GM19467 (cell line): ENCODE measurements around the gene CLMP.
A peak's percentile ranks its signal among the peaks of the same experiment; 100 is the strongest.
"Not testable (repeated sequence)": the region's sequence is repeated elsewhere in the genome, so short reads cannot be mapped to it uniquely, and the experiment has no call there.

Source experiments
- ATAC-seq: cut with Tn5 transposase; IDR thresholded peaks from one replicate; pipeline ENCODE4 v1.9.1; 2021; ENCODE audit warnings: mild to moderate bottlenecking, moderate library complexity; ENCODE audit not compliant: unreplicated experiment

Gene CLMP

DNA sequence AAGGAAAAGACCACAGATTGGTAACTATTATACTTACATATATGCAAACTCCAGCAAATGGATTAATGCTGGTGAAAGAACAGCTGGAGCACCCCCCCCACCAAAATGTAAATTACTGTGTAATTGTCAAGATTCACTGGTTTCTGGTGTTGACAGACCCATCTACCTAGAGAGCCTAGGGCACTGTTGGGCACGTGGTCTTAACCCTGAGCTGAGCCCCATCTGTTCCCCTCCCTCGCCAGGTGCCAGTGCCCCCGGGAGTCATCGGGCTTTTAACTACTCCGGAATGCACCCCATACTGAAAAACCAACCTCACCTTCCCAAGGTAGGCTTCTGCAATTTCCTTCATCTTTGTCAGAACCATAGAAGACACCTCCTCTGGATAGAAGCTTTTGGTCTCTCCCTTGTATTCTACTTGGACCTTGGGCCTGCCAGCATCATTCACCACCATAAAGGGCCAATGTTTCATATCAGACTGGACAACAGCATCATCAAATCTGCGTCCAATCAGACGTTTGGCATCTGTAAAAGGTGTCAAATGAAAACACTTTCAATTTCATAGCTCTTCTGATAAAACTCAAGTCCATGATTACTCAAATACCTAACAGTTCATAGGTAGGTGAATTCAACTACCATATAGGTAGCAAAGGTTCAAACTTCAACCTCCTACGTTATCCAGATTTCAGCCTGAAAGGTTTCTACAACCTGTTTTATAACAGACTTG is 134.6 kb downstream of the CLMP start:
- ATAC-seq = no peak

DNA sequence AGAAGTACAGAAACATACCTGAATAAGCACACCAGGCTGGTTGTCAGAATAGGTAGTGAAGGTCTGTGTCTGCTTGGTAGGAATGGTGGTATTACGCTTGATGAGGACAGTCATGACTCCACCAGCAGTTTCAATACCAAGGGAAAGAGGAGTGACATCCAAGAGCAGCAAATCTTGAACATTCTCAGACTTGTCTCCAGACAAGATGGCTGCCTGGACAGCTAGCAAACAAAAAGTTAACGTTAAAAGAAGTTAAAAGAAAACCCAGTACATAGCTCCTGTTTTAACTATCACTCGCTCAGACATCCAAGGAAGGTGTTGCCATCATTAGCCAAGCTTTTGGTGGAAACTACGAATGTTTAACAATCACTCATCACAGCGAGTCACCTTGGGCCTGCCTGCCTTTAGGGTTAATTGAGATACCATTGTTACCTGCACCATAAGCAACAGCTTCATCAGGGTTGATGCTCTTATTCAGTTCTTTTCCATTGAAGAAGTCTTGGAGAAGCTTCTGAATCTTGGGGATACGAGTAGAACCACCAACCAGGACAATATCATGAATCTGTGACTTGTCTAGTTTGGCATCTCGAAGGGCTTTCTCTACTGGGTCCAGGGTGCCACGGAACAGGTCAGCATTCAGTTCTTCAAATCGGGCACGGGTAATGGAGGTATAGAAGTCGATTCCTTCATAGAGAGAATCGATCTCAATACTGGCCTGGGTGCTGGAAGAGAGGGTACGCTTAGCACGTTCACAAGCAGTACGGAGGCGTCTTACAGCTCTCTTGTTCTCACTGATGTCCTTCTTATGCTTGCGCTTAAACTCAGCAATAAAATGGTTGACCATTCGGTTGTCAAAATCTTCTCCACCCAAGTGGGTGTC is 135.8 kb downstream of the CLMP start:
- not testable (repeated sequence) for ATAC-seq

DNA sequence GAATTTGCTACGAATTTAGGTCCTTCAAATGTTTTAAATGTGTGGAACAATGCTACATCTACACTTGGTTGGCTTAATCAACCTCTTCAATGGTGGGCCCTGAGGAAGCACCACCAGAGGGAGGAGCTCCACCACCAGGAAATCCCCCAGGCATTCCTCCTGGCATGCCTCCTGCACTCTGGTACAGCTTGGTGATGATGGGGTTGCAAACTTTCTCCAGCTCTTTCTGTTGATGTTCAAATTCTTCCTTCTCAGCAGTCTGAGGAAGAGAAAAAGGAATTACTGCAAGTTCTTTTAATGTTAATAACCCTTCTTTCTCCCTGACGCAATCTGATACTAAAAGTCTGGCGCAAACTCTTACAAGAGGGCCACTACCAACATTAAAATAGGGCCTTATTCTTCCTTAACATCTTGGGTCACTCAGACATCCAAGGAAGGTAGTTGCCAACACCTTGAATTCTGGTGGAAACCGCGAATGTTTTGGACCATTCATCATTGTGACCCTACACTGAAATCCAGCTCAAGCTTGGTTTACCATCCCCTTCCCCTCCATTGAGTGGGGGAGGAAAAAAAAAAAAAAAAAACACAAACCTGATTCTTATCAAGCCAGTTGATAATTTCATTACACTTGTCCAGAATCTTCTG is 137.3 kb downstream of the CLMP start:
- no peak for ATAC-seq

DNA sequence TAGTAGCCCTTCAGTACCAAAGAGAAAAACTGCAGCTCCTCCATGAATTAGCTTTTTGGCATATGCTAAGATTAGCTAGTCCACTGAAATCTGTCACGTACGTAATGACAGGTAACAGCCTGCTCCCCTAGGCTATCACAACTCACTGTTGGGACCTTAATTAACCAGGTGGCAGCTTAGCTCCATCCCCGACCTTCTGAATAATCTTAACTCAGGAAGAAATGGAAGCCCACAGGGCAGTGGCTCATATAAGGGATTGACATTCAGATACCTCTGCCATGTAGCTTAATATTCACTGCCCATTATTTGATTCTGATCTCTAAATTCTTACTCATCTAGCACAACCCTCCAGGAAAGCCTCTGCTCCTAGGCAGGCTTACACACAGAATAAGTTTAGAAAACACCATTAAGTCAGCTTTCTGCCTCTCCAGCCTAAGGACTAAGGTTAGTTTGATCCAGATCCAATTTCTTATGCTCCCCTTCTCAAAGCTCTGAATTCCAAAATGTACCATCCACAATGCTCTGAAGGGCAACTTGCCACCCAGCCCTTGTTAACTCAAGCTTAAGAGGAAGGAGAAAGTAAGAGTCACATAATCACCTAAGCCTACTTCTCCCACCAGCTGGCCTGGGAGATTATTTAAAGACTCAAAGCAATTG is 138.1 kb downstream of the CLMP start:
- ATAC-seq = no peak

DNA sequence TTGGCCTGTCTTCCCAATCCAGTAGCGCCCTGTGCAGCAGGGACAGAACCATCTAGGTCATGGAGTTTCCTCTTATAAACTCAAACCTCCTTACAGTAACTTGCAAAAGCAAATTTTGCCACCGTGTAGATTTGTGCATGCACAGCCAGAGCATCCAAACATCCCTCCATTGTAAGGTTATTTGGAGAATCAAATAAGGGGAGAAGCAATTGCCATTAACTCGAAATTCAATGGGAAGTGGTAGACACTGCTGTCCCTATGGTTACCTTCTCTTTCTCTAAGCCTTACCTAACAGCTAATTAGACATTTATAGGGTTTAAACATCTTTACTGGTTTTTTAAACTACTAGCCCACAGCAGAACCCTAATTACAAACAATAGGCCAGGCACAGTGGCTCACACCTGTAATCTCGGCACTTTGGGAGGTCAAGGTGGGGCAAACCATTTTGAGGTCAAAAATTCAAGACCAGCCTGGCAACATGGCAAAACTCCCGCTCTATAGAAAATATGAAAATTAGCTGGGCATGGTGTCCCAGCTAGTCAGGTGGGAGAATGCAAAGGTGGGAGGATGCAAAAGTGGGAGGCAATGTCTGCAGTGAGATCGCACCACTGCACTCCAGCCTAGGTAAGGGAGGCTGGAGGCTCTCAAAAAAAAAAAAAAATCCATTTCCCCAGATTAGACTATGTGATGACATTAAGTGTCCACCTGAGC is 139.7 kb downstream of the CLMP start:
- no peak for ATAC-seq

DNA sequence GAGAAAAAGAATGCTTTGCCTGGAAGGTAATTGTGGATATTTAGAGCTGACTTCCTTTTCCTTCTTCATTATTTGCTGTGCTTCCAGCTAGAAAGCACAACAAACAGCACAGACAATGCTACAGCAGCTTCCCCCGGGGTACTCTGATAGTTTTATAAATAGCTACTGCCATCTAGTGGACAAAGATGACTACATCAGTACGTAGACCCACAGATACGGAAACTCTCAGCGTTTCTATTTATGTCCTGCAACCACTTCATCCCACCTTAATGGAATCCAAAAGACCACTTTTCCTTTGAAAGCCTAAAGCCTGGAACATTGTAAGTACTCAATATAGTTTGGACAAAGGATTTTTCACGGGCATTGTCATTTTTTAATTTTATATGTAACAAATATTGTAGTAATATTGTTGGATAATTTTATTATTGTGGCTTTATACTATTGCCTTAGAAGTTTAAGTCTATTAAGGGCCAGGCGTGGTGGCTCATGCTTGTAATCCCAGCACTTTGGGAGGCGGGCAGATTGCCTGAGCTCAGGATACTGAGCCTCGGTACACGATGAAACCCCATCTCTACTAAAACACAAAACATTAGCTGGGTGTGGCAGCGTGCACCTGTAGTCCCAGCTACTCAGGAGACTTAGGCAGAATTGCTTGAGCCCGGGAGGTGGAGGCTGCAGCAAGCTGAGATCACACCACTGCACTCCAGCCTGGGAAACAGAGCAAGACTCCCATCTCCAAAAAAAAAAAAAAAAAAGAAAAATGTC is 140.6 kb downstream of the CLMP start:
- ATAC-seq = peak; percentile 66

DNA sequence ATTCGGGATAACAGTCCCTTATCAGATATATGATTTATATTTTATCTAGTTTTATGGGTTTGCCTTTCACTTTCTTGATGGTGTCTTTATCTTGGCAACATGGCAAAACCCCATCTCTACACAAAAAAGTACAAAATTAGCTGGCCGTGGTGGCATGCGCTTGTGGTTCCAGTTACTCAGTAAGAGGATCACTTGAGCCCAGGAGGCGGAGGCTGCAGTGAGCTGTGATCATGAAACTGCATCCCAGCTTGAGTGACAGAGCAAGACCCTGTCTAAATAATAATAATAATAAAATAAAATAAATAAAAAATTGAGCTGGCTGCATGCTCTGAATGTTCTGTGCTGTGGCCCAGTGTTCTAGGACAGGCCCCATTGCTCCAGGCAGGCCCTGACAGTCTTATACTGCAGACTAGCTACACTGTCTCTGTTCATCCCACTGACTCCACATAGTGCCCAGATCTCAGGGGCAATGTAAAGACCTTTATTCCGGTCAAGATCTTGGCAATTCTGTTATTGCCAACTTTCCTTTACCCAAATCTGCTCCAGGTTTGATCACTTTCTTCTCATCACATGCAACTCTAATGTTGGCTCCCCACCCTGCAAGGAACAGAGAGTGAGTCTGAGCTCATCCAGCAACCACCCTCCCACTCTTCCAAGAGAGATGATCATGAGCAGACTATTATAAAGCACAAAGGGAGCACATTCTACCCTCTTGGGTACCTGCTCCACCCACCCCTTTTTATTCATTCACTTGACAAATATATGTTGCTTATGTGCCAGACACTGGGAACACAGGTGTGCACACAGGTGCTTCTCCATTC is 141.9 kb downstream of the CLMP start:
- ATAC-seq = no peak

DNA sequence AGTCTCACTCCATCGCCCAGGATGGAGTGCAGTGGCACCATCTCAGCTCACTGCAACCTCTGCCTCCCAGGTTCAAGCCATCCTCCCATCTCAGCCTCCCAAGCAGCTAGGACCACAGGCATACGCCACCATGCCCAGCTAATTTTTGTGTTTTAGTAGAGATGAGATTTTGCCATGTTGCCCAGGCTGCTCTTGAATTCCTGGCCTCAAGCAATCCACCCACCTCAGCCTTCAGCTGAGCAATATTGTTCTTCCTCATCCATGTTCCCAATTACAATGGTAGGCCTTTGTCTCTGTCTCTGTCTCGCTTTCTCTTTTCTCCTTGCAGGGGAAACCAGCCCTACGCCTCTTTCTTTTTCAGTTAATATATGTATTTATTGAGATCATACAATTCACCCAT is 143.4 kb downstream of the CLMP start:
- ATAC-seq = no peak

DNA sequence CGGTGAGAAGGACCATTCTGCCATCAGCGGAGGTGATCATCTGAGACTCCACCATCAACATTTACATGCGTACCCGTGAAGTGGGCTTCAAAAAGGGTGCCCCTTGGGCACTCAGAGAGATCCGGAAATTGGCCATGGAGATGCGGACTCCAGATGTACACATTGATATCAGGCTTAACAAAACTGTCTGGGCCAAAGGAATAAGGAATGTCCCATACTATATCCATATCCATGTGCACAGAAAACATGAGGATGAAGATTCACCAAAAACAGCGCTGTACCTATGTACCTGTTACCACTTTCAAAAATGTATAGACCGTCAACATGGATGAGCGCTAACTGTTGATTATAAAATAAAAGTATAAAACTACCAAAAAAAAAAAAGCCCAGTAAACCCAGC is 143.9 kb downstream of the CLMP start:
- ATAC-seq = no peak

DNA sequence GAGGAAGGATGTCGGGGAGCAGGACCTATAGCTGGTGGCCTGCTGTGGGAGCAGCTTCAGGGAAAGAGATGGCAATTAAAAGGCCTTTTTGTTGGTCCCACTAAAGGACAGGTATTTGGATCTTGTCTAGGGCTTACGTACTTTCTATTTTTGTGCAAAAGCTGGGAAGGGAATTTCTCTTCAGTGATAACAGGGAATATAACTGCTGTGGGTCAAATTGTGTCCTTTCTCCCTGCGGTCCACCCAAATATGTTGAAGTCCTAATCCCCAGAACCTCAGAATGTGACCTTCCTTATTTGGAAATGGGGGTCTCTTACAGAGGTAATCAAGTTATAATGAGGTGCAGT is 147.1 kb downstream of the CLMP start:
- no peak for ATAC-seq

DNA sequence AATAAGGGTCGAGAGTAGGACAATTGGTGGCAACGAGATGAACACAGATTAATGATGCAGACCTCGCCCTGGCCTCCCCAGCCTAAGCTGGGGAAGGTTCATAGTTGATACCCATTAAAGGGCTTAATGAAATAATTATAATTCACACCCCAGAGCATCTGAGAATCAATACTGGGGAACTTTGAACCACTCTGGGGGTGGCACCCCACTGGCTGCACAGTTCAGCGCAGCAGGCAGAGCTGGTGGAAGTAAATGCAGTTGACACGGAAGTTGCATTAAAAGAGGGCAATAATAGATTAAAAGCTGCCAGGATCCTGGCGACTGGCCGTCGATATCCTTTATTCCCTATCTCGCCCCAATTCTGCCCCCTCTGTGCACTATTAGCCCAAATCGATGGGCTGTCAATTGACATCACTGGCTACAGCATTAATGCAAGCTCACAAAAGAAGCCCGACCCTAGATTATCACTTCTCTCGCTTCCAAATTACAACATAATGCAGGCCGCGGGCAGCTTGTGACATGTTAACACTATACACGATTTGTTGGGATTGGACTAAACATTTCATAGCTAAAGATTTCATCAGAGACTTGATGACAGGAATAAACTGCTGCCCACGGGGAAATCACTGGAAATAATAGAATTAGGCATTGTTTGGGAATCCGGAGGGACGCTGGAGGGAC is 147.6 kb downstream of the CLMP start:
- ATAC-seq = no peak

DNA sequence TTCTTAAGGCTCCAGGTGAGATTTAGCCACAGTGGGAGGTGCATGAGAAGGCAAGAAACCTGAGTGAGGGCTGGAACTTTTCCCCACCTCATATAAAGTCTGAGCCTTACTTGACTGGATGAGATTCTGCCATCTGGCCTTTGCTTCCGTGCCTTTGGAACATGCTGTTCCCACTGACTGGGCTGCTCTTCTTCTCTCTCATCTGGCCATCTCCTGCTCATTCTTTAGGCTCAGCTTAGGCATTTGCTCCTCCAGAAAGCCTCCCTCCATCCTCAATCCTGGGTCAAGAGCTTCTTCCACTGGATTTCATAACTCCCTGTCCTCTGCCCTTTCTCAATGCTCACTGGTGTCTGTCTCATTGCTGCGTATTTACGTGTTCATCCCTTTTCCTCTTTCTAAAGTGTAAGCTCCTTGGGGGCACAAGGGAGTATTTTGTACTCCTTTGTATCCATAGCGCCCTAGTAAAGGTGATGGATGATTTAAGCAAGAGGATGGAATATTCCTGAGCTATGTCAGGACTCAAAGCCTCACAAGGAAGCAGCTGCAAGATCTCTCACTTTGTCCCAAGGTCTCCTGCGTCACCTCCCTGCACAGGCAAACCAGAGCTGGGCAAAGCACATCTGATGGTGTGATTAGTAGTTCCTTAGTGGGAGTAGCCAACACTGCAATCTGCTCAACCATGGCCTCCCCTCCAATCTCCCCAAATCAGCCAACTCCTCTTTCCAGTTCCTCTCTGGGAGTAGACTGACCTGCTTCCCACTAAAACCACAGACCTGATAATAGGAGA is 148.4 kb downstream of the CLMP start:
- no peak for ATAC-seq

DNA sequence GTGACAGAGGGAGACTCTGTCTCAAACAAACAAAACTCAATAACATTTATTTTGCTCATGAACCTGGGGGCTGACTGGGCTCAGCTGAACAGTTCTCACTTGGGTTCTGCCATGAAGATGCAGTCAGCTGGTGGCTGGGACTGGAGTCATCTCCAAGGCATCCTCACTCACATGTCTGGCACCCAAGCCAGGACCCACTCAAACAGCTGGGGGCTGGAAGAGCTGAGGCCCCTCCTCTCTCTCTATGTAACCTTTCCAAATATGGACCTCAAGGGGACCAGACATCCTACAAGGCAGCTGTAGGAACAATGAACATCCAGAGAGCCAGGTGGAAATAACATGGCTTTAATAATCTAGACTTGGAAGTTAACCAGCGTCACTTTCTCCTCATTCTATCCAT is 149.9 kb downstream of the CLMP start:
- no peak for ATAC-seq

DNA sequence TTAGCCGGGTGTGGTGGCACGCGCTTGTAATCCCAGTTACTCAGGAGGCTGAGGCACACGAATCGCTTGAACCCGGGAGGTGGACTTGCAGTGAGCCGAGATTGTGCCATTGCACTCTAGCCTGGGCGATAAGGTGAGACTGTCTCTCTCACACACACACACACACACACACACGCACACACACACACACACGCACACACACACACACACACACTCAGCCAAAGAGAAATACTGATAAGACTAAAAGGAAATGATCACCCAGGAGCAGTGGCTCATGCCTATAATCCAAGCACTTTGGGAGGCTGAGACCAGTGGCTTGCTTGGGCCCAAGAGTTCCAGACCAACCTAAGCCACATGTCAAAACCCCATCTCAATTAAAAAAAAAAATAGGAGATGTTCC is 153.9 kb downstream of the CLMP start:
- ATAC-seq = no peak

DNA sequence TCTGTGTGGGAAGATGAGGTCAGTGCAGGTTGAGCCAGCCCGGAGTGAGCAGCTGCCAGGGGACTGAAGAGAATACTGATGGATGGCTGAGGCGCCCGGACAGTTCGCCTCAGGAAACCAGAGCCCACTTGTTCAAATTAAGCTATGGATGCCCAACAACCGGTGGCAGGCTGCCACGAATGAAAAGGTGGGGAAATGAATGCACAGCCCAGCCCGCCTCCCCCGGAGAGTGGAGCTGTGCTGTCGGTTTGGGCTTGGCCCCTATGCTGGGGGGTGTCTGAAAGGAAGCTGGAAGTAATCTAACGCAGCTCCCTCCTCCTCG is 155.0 kb downstream of the CLMP start:
- no peak for ATAC-seq

DNA sequence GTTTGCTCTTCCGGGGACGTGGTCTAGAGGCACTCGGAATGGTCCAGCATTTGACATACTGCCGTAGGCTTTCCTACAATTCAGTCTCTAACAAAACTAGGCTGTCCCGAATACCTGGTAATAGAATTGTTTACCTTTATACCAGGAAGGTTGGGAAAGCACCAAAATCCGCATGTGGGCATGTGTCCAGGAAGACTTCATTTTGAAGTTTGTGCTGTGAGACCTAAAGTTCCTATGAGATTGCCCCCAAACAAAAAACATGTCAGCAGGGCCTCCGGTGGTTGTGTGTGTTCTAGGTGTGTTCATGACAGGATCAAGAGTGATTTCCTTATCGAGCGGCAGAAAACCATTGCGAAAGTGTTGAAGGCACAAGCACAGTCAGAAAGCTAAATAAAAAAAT is 159.2 kb downstream of the CLMP start:
- ATAC-seq = no peak

DNA sequence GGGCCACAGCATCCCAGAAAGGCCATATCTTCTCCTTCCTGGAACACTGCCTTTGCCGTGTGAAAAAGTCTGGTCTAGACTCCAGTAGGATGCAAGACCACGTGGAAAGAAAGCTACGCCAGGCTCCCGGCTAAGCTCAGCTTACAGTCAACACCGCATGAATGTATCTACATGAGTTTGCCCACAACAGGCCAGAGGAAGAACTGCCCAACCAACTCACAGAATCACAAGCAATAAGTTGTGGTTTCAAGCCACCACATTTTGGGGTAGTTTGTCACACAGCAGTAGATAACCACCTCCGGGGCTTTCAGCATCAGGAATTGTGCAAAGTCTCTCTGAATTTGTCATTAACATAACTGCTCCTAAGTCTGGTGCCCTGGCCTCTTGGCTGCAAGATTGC is 160.5 kb downstream of the CLMP start:
- no peak for ATAC-seq

DNA sequence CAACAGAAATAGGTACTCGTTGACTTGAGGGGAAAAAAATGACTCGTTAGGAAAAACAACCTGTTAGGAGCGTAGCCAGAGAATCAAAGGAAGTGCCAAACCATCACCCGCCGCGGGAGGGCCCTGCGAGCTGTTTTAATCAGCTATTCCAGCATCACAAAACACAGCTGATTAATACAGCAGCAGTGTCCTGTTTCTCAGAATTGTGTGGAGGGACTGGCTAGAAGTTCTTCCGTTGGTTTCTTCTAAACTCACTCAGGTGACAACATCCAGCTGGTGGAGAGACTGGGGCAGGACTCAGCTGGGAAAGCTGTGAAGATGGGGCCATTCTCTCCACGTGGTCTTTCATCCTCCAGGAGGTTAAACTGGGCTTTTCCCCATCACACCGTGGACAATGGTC is 161.2 kb downstream of the CLMP start:
- ATAC-seq = no peak
